Activated naive CD4-positive, alpha-beta T cell treated with Interleukin-2 at 50 U/mL for 16 hours (primary cell): Measurements from ENCODE around the gene NEIL3.
"Not testable (repeated sequence)": the region's sequence is repeated elsewhere in the genome, so short reads cannot be mapped to it uniquely, and the experiment has no call there.

Source experiments
- DNase-seq: peaks from one replicate; pipeline ENCODE4 v3.0.0-alpha.2; 2020

NEIL3 gene

DNA sequence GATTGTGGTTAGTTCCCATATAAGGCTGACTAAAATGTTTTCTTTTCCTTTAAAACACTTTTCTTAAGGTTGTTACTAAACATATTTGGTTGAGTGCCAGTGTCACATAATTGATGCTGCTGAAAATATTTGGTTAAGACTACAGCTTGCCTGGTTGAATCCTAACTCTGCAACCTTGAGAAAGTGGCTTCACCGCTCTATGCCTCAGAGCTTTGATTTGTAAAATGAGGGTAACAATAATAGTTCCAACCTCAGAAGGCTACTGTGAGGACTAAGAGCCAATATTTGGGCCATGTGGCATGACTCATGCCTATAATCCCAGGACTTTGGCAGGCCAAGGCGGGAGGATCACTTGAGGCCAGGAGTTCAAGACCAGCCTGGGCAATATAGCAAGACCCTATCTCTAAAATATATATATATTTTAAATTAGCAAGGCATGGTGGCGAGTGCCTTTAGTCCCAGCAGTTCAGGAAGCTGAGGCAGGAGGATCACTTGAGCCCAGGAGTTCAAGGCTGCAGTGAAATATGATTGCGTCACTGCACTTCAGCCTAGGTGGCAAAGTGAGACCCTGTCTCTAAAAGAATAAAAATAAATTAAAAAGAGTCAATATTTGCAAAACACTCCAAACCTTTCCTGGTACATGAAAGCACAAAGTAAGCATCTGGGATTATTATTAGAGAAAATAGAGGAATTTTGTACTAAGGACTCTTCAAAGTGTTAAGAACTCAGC, 7.1 kb upstream of the NEIL3 start:
- DNase-seq: no peak

DNA sequence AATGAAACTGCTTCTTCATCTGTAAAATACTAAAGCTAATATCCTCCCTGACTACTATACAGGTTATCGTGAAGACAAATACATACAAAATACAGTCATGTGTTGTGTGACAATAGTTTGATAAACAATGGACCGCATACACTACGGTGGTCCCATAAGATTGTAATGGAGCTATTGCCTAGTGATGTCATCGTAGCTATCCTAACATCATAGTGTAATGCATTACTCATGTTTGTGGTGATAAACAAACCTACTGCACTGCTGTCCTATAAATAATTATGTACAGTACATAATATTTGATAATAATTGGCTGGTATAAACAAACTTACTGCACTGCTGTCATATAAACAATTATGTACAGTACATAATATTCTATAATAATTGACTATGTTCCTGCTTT, 5.6 kb upstream of the NEIL3 start:
- no peak for DNase-seq

DNA sequence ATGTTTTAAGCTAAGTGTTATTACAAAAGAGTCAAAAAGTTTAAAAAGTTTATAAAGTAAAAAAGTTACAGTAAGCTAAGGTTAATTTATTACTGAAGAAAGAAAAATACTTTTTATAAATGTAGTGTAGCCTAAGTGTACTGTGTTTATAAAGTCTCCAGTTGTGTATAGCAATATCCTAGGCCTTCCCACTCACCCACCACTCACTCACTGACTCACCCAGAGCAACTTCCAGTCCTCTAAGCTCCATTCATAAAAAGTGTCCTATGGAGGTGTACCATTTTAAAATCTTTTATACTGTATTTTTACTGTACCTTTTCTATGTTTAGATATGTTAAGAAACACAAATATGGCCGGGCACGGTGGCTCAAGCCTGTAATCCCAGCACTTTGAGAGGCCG, 4.8 kb upstream of the NEIL3 start:
- DNase-seq: not testable (repeated sequence)

DNA sequence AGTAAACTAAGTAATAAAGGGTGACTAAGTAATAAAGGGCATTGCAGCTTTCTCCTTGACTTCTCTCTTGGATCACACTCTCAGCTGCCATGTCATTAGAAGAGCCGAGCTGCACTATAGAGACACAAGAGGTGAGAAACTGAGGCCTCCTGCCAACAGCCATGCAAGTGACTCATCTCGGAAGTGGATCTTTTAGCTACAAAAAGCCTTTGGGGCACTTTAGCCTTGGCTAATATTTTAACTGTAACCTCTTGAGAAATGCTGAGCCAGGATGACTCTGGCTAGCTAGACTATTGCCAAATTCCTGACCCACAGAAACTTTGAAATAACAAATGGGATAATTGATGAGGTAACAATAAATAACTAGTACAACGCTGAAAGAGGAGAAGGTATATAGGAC, 1.5 kb upstream of the NEIL3 start:
- no peak for DNase-seq

DNA sequence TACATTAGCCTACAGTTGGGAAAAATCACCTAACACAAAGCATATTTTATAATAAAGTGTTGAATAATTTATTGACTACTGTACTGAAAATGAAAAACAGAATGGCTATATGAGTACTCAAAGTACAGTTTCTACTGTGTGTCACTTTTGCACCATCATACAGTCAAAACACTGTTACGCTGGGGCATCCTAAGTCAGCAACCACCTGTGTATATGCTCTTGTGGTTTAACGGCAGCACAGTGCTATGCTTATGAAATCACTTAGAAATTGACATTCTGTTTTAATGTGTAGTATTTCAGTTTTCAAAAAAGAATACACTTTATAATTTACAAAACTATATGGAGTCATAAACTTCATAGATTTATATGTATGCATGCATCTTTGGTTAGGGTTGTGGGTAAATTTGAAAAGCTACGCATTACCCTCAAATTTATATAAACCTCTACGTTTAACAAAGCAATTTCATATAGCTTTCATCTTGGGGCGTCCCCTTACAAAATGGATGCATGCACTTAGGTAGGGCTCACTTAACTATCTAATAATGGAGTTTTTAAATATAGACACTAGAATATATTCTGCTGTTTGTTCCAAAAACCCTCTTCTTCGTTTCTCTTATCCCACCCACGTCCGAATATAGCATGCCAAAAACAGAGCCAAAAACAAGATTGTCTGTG, 690 bp upstream of the NEIL3 start:
- DNase-seq: no peak

DNA sequence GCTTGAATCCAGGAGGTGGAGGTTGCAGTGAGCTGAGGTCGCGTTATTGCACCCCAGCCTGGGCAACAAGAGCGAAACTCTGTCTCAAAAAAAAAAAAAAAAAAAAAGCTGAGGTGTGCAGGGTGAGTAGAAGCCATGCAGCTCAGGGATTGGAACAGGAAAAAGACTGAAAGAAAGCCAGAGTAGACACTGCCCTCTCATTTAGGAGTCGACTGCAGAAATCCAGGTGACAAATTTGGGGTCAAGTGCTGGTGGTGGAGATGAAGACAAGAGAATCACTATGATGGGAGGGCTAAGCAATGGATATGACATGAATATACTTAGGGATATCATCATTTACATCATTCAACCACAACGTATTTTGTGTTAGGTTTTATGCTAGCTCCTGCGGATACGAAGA, 1.9 kb downstream of the NEIL3 start:
- DNase-seq: no peak

DNA sequence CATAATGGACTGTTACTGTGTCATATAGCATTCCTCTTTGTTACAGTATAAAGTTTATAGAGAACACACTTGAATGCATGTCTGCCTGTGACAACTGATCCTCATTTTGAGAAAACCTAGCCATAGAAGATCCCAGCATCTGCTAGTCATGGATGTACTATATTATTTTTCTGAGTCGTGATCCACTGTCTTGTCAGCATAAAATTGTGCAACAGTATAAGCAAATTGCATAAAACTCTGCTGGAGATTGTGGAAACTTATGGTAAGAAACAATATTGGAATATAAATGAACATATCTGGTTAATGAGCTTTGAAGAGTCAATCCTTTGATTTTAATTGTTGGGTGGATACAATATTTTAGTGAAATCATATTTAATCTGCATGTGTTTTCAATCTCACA, 3.6 kb downstream of the NEIL3 start:
- DNase-seq: no peak

DNA sequence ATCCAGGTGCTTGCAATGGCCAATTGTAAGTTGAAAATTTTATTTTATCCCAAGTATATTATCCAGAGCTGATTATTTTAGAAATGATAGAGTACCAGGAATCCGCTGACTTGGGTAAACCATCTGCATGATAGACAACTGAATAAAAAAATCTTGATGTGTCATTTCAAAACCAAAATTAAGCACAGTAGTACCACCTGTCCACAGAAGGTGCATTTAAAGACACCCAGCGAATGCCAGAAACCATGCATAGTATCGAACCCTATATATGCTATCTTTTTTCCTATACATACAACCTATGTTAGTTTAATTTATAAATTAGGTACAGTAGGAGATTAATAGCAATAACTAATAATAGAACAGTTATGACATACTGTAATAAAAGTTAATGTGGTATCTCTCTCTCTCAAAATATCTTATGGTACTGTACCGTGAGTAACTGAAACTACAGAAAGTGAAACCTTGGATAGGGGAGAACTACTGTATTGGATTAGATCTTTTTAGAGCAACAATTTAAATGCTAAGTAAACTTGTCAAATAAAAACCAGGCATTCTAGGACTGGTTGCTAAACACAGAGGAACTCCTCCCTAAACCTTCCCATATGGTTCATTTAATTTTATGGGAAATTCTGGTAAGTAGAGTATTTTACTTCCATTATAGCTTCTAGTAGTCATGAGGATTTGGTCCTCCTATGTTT, 6.2 kb downstream of the NEIL3 start:
- no peak for DNase-seq

DNA sequence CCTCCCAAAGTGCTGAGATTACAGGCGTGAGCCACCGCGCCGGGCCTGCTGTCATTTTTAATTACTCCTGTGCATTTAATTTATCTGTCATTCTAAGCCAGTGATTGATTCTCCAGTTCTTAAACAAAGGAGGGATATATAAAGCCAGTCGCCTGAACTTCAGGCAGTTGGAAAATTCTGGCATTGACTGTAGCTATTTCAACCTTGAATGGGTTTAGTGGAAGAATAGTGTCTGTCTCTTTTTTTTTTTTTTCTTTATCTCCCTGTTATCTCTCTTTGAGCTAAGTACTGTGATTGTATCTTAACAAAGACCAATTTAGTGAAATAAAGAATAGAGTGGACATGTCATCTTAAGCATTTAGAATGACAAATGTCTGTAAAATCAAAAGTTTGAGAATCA, 11.0 kb downstream of the NEIL3 start:
- DNase-seq: no peak

DNA sequence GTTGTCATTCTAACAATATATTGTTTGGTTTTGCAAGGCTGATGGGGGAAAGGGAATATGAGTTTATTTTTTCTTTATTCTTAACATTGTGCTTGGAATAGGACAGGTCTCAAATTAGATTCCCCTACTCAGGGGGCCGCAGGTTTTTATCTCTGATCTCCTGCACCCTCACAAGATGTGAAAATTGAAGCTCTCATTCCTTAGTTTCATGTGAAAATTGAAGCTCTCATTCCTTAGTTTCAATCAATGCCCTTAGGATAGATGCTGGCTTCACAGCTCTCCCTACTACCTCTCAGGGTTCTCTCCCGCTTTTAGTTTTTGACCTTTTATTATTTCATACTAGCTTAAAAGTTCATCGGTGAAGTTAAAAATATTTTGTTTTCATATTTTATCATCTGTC, 12.0 kb downstream of the NEIL3 start:
- no peak for DNase-seq

DNA sequence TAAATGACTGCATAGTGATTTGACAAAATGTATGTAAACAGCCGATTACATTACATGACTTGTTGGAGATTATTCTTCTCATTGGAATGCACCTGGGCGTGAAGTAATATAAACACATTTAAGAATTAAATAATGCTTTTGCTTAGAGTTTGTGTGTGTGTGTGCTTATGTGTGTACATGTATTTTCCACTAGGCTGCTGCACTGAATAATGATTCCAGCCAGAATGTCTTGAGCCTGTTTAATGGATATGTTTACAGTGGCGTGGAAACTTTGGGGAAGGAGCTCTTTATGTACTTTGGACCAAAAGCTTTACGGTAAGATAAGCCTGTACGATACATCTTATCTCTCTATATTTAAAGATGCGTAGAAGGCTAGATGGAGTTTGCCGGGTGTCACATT, 12.6 kb downstream of the NEIL3 start:
- DNase-seq: no peak

DNA sequence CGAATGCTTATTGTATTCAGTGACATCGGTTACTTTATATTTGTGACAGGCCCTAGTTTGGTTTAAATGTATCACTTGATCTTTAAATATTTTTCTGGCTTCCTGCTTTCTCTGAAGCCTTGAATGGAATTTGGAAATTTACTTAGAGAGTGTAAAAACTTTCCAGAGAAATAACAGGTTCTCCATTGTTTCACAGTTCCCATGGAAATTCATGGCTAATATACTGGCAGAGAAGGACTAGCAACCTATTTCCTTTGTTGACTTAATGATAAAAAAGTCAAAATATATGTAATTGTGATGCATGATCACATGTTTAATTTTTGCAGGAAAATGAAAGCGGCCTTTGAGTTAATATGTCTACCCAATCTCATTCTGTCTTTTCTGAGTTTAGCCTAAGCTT, 13.2 kb downstream of the NEIL3 start:
- no peak for DNase-seq

DNA sequence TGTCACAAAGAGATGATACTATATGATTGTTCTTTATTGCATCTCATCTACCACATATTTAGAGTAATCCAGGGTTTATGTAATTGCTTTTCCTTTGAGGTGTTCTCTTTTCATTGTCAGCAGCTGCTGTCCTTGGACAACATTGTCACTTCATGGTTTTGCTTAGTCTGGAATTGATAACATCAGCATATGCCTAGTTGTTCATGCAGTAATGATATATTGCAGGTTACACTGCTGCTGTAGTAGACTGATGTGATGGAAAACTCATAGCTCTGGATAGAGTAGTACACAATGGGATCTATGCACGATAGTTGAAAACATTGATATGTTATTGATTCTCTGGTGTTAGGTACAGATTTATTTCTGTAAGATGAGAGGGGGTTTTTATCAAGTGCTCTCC, 13.7 kb downstream of the NEIL3 start:
- no peak for DNase-seq

DNA sequence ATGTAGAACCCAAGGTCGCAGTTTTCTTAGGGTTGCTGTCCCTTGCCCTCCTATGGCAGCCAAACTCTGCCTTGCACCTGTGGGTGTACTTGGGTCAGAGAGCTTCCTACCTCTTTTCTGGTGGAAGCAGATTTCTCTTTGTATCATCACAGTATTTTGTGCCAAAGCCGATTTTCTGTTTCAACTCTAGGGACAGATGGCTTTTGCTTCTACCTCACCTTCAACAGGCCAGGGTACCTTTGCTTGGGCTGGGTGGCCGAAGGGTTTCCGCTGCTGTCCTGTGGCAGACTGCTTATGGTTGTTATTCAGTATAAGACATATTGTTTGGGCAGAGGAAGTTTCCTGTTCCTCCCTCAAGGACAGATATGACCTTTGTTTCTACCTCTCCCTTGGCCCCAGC, 22.4 kb downstream of the NEIL3 start:
- DNase-seq: no peak

DNA sequence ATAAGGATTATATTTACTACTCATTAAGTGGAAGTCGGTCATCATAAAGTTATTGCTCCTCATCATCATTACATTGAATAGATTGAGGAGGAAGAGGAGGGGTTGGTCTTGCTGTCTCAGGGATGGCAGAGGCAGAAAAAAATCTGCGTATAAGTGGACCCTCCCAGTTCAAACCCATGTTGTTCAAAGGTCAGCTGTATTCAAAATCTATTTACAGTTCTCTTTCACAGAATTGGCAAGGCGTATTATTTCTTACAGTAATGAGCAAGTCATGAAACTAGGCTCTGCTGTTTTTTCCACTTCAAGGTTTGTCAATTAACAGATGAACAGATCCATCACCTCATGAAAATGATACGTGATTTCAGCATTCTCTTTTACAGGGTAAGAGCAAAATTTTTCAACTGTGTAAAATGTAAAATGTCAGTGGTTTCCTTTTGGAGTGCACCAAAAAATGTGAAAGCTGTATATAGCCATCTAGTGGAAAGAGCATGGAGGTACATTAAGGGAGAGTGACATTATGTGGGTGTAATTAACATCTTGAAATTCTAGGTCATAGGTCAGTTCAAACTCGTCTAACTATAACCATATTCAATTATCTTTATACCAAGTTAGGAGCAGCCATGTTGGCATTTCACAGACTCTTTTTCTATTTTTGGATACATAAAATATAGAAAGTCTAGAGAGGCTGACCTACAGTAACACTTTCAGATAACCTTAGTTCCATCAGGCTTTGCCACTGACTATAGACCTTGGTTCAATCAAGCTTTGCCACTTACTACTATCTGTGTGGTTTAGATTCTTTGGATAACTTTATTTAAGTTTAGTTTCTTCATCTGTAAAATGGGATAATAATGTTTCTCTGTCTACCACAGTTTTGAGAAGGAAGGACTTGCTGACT, 30.1 kb downstream of the NEIL3 start:
- DNase-seq: no peak

DNA sequence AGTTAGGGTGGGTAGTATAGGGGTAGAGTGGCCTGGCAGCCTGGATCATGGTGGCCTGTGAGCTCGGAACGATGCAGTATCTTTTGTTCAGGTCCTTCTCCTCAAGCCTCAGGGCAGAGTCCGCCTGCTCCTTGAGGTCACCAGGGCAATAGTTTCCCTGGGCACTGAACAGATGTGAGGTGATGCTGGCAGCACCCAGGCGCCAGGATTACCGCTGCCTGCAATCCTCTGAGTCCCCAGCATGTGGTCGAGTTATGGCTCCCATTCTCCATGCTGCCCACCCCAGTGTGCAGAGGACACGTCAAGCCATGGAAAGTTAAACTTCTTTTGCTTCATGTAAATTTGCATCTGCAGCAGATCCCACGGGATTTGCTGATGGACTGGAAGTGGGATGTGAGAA, 38.7 kb downstream of the NEIL3 start:
- DNase-seq: no peak

DNA sequence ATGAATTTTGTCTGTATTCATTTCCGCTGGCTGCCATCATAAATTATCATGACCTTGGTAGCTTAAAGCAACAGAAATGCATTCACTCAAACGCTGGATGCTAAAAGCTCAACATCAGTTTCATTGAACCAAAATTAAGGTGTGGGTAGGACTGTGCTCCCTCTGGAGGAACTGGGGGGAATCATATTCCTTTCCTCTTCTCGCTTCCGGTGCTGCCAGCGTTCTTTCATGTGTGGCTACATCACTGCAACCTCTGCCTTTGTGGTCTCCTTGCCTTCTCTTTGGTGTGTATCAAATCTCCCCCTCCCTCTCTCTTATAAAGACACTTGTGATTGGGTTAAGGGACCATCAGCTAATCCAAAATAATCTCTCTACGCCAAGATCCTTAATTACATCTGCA, 39.5 kb downstream of the NEIL3 start:
- DNase-seq: no peak

DNA sequence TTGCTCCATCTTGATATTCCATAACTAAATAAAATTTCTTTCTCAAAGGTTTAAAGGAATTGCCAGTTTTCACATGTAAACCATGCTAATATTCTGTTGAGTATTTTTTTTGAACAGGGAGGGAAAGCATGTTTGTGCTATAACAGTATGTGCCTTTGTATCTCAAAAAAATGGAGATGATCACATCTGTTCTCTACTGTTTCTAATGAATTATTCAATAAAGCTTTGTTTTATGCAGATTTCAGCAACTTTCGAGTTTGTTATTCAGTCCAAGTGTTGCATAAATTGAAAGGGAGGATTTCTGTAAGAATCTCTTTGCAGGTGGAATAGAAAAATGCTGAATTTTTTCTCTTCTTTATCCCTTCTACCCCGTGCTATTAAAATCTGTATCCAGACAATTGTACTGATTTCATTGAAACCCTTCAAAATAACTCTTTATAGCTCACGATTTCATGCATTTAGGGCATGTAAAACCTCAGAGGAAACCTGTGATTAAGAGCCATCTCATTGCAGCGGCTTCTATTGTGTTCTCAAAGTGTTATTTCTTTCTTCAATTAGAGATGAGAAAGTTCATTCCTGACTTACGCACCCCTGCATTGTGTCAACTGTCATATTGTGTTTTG, 42.1 kb downstream of the NEIL3 start:
- DNase-seq: no peak

DNA sequence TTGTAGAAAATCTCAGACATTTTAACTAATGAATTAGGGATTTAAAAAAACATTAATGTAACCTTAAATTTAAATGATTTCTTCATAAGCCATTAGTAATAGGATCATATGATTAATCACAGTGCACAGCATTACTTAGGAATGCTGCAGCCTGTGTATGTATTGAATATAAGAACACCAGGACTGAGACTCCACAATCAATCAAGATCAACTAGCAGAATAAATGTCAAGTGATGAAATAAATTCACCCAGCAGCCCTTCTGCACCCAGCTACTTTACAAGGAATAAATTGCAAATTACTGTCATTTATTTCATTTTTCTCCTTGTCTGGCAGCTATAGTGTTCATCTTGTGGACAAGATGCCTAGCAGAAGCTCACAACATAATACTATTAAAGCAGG, 46.5 kb downstream of the NEIL3 start:
- DNase-seq: no peak

DNA sequence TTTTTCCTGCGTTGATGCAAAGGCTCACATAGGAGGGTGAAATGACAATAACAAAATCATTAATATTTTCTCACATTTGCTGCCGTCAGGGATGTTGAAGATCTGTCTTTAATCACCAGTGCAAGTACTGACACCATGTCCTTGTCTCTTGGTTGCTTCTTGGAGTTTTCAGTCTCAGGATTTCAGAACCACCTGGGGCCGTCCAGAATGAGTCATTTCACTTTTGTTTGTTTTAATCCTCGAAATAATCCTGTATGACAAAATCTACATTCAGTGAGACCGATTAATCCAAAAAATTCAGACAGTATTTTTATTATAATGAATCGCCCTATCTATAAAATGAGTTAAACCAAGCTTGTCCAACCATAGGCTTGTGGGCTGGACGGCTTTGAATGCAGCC, 47.2 kb downstream of the NEIL3 start:
- no peak for DNase-seq

DNA sequence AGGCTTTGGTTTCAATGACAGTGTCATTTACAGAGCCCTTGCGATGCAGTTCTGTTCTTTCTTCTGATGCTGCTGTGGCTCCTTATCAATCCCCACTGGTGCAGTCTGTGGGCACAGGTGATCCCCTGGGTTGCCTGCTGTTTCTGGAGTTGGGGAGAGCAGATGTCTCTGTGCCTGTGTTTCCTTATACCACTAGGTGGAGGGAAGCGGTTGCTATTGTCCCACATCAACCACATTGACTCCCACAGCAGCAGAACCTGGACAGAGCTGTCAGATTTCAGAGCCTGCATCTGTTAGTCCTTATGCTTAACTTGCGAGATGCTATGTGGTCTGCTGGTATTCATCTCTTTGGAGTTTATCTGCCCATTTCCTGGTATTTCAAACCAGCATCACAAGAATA, 57.7 kb downstream of the NEIL3 start:
- DNase-seq: no peak

DNA sequence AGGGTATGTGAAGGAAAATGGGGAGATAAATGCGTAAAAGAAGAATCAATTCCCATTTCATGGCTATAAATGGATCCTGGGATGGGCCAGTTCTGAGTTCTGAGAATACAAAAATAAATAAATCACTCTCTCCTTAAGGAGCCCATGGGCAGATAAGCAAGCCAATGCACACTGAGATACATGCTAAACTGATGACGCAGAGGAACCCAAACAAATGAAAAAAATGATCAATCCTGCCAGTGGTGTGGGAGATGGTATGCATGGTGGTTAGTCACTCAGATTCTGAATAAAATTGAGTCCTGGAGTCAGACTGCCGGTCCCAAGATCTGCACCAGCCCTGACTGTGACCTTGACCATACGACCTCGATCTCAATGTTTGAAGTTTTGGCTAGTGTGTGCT, 59.7 kb downstream of the NEIL3 start:
- no peak for DNase-seq

DNA sequence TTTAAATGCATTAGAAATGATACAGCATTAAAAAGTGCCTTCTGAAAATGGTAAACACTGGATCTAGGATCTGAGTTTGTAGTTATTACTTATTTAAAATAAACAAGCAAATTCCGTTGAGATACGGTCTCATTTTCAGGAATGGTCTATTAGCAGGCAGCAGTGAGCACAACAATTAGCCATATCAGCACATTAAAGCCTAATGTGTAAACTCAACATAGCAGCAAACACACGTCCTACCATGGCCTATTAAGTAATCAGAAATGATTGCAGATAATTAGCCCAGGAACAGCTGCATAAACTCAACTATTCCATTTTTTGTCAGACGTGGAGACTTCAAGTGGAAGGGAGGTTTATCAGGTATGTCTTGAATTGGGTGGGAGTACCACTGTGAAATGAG, 61.8 kb downstream of the NEIL3 start:
- DNase-seq: no peak
